ENCODE data around the gene CLIC5.

CLIC5 gene

GRCh38 chr6:45990162-45990561, 25.5 kb downstream of the CLIC5 start:
- no peak for DNase-seq

DNA sequence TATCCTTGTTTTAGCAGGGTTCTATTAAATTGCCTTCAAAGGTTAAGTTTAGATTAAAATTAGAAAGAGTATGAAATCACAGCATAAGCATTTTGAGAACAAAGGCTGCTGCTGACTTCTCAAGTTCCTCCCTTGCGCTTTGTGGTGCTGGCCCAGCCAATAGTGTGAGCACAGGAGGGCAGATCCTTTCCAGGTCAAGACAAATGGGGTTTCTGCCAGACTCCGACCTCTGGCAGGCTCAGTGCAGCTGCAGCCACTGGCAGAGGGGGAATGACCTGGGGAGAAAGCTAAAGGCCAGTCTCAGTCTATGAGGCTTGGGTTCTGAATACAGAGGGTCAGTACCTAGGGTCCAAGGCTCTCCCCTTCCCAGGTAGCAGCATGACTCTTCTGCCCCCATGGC, 27.0 kb downstream of the CLIC5 start:
- DNase-seq: no peak

DNA sequence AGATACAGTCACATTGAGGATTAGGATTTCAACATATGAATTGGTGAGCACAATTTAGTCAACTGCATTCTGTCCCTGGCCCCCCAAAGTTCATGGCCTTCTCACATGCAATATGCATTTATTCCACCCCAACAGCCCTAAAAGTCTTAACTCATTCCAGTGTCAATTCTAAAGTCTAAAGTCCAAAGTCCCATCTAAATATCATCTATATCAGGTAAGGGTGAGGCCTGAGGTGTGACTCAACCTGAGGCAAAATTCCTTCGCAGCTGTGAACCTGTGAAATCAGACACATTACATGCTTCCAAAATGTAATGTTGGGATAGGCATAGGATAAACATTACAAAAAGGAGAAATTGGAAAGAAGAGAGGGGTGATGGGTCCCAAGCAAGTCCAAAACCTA, 27.8 kb downstream of the CLIC5 start:
- DNase-seq: no peak

GRCh38 chr6:45986746-45987274, 28.9 kb downstream of the CLIC5 start:
- DNase-seq: no peak

DNA sequence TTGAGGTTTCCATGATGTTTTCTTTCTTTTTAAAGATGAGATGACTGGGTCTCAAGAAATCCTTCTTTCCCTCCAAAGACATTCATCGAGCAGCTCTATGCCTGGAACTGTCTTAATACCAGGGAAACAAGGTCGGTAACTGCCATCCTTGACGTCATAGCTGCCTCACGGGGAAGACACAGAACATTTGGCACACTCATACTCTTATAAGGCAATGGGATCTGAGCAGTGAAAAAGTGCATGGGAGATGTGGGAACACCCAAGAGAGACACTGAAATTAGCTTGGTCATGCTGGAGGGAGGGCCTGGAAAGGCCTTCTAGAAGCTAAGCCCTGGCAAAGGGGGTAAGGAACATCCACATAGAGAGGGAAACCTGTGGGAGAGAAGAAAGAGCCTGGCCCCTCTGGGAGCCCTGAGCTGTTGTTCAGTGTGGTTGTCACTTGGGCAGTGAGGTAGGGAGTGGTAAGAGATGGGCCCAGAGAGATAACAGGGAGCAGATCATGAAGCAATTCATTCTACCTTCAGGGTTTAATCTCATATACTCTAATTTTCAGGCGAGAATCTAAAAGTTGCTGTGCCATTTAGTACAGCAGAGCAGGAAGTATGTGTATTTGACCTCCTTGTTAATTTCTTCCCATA, 30.8 kb downstream of the CLIC5 start:
- no peak for DNase-seq

DNA sequence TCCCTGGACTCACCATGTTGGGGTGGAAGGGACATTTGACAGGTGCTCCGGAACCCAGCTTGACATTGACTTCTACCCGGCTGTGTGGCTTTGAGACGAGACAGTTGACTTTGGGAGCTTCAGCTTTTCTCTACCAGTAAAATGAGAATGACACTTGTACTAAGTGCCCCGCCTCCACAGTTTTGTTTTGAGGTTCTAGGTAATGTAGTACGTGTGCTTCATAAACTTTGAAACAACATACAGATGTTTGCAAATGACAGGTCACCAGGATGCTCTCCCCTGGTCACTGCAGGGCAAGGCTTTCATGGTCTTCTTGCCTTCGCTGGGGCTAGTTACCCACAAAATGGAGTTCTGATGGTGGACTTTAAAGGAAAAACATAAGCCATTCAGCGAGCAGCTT, 31.3 kb downstream of the CLIC5 start:
- no peak for DNase-seq

DNA sequence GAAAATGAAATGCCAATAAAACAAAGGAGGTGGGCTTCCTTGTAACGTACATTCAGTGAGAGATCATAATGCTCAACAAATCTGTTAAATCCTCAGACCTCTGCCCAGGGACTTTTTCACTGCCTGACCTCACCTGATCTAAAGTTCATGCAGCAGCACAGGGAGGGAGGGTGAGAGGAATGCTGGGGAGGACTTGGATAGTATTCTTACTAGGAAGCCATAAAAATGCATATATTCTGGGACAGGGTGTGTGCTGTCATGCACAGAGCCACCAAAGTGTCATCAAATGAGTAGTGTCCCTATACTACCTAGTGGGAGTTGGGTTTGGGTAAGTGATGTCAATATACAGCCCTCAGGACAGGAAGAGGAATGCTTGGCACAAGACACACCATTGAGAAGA, 32.6 kb downstream of the CLIC5 start:
- DNase-seq: no peak

- DNase-seq: no peak
Observed at GRCh38 chr6:45982280-45983036, 33.2 kb downstream of the CLIC5 start.

GRCh38 chr6:45981046-45981445, 34.6 kb downstream of the CLIC5 start:
- DNase-seq: no peak

DNA sequence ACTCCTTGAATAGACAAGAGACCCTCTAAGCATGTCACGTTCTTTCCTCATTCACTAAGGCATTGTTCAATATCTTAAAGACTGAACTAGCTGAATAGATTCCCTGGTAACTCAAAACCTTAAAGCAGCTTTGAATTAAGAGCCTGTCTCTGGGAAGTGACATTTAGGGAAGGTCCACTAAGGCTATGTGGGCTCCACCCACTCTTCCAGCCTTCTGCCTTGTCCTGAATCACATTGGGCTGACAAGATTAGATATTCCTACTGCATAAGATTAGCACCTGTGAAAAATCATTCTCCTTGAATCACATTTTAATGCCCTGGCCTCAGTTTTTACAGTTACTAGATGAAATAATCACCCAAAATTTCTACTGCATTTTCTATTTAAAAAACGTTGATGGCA, 36.3 kb downstream of the CLIC5 start:
- no peak for DNase-seq

- no peak for DNase-seq
Observed at GRCh38 chr6:45974596-45974995, 41.1 kb downstream of the CLIC5 start.

GRCh38 chr6:45972795-45973503, 42.7 kb downstream of the CLIC5 start:
- DNase-seq: no peak

GRCh38 chr6:45971287-45971686, 44.4 kb downstream of the CLIC5 start:
- no peak for DNase-seq

GRCh38 chr6:45970326-45970725, 45.3 kb downstream of the CLIC5 start:
- no peak for DNase-seq

GRCh38 chr6:45969883-45970282, 45.8 kb downstream of the CLIC5 start:
- DNase-seq: no peak

DNA sequence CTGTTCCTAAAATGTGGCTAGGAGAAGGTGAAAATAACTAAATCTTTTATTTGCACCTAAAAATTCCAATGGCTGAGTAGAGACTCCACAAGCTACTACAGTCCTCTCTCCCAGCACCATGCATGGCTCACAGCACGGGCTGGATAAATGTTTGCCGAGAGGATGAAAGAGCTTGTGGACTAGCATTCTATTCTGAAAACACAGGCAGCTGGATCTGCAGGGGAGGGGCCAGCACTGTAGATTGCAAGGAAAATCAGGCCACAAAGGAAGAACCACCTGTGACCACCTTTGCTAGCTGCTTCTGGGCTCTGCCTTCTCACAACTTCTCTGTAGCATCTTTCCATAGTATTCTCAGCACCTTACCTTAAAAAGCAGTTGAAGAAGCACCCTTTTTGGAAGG, 46.6 kb downstream of the CLIC5 start:
- DNase-seq: no peak

- DNase-seq: no peak
Observed at GRCh38 chr6:45967363-45967762, 48.3 kb downstream of the CLIC5 start.

DNA sequence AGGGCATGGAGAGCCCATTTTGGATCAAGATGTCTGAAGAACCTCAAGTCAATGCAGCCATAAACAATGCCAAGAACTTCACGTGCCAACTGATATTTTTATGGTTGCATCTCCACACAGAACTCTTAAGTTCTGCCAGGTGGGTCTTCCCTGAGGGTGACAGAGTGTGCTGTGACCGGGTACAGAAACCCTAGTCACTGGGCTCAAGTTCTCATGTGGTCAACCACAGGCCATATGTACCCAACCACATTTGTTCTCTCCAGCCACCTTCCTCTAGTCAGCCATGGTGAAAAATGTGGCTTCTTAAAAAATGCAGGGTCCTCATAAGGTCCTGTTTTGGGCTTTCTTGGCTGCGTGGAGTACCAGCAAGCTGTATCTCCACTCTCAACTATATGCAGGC, 48.9 kb downstream of the CLIC5 start:
- DNase-seq: no peak

DNA sequence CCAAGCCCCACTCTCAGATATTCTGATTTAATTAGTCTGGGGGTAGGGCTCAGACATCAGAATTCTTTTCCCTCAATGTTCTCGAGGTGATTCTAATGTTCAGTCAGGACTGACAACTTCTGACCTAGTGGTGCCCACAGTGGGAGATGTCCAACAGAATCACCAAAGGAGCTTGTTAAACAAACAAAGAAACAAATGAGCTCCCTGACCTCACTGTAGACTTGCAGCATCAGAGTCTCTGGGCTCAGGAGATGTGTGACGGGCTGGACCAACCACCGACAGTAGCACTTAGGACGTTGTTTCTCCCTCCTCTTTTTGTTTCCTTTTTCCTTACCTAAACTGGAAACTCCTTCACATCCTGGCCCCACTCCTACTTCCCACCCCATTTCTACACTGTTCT, 49.3 kb downstream of the CLIC5 start:
- no peak for DNase-seq

DNA sequence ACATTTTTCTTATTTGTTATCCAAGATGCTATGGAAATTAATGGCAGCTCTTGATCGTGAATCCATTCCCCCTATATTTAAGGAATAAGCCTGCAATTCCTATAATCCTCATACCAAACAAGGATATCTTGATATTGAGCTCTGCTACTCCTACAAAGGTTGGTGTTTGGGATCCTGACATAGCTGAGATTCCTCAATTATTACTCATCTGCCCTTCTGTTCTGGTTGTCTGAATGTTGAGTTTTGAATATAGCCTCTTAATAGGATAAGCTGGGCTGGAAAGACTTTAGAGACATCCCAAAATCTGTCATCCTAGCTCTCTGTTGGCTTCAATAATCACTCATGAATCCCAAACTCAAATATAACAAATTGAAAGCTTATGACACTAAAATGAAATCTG, 49.9 kb downstream of the CLIC5 start:
- no peak for DNase-seq

DNA sequence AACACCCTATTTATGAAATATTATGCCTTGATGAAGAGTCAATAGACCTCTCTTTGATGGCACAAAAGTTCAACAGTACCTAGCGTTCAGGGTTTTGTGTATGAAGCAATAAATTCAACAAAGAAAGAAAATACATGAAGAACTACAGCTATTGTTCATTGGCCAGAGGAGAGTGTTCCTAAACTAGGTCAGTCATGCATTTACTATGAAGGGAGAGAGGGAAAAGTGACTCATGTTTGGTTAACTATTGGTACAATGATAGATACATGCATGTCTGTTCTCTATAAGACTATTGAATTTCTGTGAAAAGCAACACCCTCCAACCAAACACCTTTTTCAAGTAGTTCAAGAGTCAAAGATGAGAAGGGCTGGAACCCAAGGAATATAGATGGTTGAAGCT, 50.7 kb downstream of the CLIC5 start:
- no peak for DNase-seq

DNA sequence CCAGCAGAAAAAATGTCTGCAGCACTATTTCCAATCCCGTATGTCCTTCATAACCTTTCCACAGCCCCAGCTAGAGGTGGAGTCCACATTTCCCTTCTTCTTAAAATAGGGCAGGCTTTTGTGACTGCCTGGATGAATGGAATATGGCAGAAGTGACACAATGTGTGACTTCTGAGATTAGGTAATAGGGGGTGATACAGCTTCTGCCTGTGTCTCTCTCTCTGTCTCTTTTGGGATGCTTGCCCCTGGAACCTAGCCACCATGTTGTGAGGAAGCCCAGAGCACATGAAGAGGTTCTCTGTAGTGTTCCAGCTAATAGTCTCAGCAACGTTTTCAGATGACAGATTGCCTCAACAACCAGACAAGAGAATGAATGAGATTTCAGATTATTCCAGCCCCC, 51.4 kb downstream of the CLIC5 start:
- no peak for DNase-seq

GRCh38 chr6:45963896-45964295, 51.8 kb downstream of the CLIC5 start:
- no peak for DNase-seq

DNA sequence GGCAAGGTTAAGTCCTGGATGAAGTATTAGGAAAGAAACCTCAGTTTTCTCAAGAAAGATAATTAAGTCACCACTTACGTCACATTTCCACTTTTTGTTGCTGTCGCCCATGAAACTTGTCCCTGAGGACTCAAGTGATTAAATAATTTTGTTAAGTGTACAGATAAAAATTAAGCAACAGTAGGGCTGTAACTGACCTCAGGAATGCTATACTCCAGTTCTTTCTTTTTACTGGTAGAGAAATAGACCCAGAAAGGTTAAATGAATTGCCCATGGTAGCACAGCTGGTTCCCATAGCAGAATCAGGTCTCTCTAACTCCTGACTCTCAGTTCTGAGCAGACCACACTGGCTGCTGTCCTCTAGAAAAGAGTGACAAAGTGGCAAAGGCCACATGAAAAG, 54.5 kb downstream of the CLIC5 start:
- DNase-seq: no peak

Data from activated naive CD4-positive, alpha-beta T cell (primary cell).